ENCODE measurements around the gene UNKL.
A peak's percentile ranks its signal among the peaks of the same experiment; 100 is the strongest.

DNA sequence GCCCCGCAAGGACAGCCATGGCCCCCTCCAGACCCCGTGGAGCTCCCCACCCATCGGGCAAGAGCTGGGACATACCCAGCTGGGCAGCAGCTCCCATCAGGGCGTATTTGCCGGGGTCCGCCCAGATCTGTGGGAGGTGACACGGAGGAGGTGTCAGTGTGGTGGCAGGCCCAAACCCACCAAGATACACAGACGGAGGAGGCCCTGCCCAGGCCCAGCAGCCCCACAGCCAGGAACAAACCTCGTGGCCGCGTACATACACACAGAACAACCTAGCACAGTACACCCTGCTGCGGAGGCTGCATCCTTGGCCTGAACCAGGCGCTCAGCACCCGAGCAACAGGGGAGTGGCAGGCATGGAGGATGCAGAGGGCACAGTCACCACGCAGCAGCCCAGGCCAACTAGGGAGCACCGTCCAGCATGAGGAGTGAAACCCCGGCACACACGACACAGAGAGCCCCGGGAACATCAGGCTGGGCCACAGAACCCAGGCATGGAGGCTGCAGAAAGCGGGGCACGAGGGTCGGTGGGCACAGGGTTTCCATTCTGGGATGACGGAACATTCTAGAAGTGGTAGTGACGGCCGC is 34.8 kb upstream of the UNKL start:
- TF ChIP-seq POLR2A (IDR thresholded peaks at IDR 0.05) (no peak), POLR2AphosphoS5 (IDR thresholded peaks at IDR 0.05) (peak in 1 of 3 donors; percentile 18)
- TF ChIP-seq, protein P1, sequence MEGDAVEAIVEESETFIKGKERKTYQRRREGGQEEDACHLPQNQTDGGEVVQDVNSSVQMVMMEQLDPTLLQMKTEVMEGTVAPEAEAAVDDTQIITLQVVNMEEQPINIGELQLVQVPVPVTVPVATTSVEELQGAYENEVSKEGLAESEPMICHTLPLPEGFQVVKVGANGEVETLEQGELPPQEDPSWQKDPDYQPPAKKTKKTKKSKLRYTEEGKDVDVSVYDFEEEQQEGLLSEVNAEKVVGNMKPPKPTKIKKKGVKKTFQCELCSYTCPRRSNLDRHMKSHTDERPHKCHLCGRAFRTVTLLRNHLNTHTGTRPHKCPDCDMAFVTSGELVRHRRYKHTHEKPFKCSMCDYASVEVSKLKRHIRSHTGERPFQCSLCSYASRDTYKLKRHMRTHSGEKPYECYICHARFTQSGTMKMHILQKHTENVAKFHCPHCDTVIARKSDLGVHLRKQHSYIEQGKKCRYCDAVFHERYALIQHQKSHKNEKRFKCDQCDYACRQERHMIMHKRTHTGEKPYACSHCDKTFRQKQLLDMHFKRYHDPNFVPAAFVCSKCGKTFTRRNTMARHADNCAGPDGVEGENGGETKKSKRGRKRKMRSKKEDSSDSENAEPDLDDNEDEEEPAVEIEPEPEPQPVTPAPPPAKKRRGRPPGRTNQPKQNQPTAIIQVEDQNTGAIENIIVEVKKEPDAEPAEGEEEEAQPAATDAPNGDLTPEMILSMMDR (IDR thresholded peaks at IDR 0.05 in 8 of 11, conservative IDR thresholded peaks at IDR 0.05 in 3 of 11): no peak
